ENCODE data around the gene TBC1D21. TPM values are rescaled to one million over a fixed set of nuclear protein-coding genes. Genes with fewer than 3 reads are reported as not detected.

Gene TBC1D21
- total and polyA plus RNA-seq, 2 of the 4 experiments (the other 2 are of a cell fraction): not detected

DNA sequence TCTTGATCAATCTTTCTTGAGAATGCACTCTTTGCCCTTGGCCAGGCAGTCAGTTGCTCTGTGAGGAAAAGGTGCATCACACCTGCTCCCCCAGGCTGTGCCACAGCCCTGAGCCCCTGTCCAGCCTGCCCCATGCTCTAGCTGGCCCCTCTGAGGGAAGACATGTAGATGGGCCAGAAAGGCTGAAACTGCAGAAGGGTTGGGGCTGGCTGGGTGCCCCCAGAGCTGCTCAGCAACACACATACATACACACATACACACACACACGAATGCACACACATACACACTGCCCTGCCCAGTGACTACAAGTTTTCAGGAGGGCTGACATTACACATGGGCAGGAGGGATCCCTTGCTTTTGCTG, 16.4 kb downstream of the TBC1D21 start:
- H3K9ac ChIP-seq (ENCODE audit: low read depth, low read length): no peak overlapping the region
- no peaks in the 10 kb centered on the region for H3K4me1 ChIP-seq (ENCODE audit: control insufficient read depth, insufficient read depth, low read length)

More for the DNA sequence above, 16.4 kb downstream of the TBC1D21 start:
- Histone ChIP-seq H2BK5ac (ENCODE audit: low read depth, low read length, poor library complexity, severe bottlenecking) (no peak overlapping the region), H3K56ac (ENCODE audit: extremely low read depth, insufficient read depth, low read length) (no peak overlapping the region), H3K23ac (ENCODE audit: low read depth, low read length) (no peak overlapping the region; the same call in 1 of the 2 replicates), H3K27me3 (ENCODE audit: control insufficient read depth, insufficient read depth, low read length) (peaks cover 48% of the 10 kb centered on the region), H3K4ac (ENCODE audit: low read depth, low read length) (no peak overlapping the region), H3K18ac (ENCODE audit: low read depth, low read length) (no peak overlapping the region), H3K4me3 (ENCODE audit: insufficient read depth, low read depth, low read length) (no peak overlapping the region), H3K36me3 (ENCODE audit: control insufficient read depth, insufficient read depth, low read length) (no peaks in the 10 kb centered on the region), H4K5ac (ENCODE audit: low read depth, low read length) (no peak overlapping the region), H3K14ac (replicated peaks; ENCODE audit: low read depth, low read length) (no peak overlapping the region), H3K4me2 (ENCODE audit: low read depth, low read length) (no peak overlapping the region), H4K8ac (ENCODE audit: low read depth in 2 of 2, low read length in 2 of 2) (no peak overlapping the region), H3K27ac (ENCODE audit: insufficient read depth, low read length) (no peak overlapping the region), H4K20me1 (ENCODE audit: insufficient read depth, low read length) (0 out of 2 replicates have a peak, but pooled peaks cover 3% of the 10 kb centered on the region), H3K9me1 (ENCODE audit: insufficient read depth, low read length) (no peaks in the 10 kb centered on the region), H2AK9ac (replicated peaks; ENCODE audit: low read depth, low read length, poor library complexity) (no peak overlapping the region), H2BK120ac (ENCODE audit: low read depth, low read length) (no peak overlapping the region), H2AK5ac (ENCODE audit: low read depth, low read length) (no peak overlapping the region), H4K91ac (ENCODE audit: insufficient read depth, low read depth, low read length) (no peak overlapping the region), H2AFZ (replicated peaks; ENCODE audit: low read length, poor library complexity) (peak overlapping the region; percentile 21), H2BK20ac (ENCODE audit: low read depth, low read length) (no peak overlapping the region), H3K9me3 (ENCODE audit: control insufficient read depth, insufficient read depth, low read length) (no peaks in the 10 kb centered on the region; the same call in 1 of the 2 replicates), H2BK15ac (ENCODE audit: low read depth, low read length) (no peak overlapping the region), H3K79me1 (ENCODE audit: low read depth in 1 of 2, low read length in 2 of 2) (no peaks in the 10 kb centered on the region)
- intact Hi-C loops (cut with micrococcal nuclease) (no loop called here), in situ Hi-C loops (cut with MboI; ENCODE audit: low sequenced_read_pairs) (no loop called here), dilution Hi-C loops (cut with HindIII; ENCODE audit: low sequenced_read_pairs, unreplicated experiment) (no loop called here)
- TF ChIP-seq BHLHE40 (IDR thresholded peaks at IDR 0.05; ENCODE audit: low read depth, low read length): no peak
- no peak for TF ChIP-seq FOS (IDR thresholded peaks at IDR 0.05; ENCODE audit: low read depth, low read length)
- no peak for TF ChIP-seq POLR2A (IDR thresholded peaks at IDR 0.05; ENCODE audit: low read depth, low read length)
- TF ChIP-seq, protein P1, sequence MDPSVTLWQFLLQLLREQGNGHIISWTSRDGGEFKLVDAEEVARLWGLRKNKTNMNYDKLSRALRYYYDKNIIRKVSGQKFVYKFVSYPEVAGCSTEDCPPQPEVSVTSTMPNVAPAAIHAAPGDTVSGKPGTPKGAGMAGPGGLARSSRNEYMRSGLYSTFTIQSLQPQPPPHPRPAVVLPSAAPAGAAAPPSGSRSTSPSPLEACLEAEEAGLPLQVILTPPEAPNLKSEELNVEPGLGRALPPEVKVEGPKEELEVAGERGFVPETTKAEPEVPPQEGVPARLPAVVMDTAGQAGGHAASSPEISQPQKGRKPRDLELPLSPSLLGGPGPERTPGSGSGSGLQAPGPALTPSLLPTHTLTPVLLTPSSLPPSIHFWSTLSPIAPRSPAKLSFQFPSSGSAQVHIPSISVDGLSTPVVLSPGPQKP (IDR thresholded peaks at IDR 0.05; ENCODE audit: borderline replicate concordance, low read depth, low read length): no peak
- TF ChIP-seq CEBPB (IDR thresholded peaks at IDR 0.05; ENCODE audit: low read depth, low read length): no peak
- no peak for TF ChIP-seq RFX5 (IDR thresholded peaks at IDR 0.05; ENCODE audit: low read depth, low read length)
- TF ChIP-seq RCOR1 (IDR thresholded peaks at IDR 0.05; ENCODE audit: insufficient replicate concordance, low read length): no peak
- no peak for TF ChIP-seq SMC3 (IDR thresholded peaks at IDR 0.05; ENCODE audit: low read depth, low read length)
- TF ChIP-seq MXI1 (IDR thresholded peaks at IDR 0.05; ENCODE audit: borderline replicate concordance, low read depth, low read length): no peak
- TF ChIP-seq MAZ (IDR thresholded peaks at IDR 0.05; ENCODE audit: borderline replicate concordance, low read depth, low read length): no peak
- TF ChIP-seq, protein P2, sequence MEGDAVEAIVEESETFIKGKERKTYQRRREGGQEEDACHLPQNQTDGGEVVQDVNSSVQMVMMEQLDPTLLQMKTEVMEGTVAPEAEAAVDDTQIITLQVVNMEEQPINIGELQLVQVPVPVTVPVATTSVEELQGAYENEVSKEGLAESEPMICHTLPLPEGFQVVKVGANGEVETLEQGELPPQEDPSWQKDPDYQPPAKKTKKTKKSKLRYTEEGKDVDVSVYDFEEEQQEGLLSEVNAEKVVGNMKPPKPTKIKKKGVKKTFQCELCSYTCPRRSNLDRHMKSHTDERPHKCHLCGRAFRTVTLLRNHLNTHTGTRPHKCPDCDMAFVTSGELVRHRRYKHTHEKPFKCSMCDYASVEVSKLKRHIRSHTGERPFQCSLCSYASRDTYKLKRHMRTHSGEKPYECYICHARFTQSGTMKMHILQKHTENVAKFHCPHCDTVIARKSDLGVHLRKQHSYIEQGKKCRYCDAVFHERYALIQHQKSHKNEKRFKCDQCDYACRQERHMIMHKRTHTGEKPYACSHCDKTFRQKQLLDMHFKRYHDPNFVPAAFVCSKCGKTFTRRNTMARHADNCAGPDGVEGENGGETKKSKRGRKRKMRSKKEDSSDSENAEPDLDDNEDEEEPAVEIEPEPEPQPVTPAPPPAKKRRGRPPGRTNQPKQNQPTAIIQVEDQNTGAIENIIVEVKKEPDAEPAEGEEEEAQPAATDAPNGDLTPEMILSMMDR (conservative IDR thresholded peaks at IDR 0.05; ENCODE audit: low read depth, low read length): no peak
- TF ChIP-seq MAFK (IDR thresholded peaks at IDR 0.05; ENCODE audit: low read depth, low read length): no peak
- TF ChIP-seq, protein P3, sequence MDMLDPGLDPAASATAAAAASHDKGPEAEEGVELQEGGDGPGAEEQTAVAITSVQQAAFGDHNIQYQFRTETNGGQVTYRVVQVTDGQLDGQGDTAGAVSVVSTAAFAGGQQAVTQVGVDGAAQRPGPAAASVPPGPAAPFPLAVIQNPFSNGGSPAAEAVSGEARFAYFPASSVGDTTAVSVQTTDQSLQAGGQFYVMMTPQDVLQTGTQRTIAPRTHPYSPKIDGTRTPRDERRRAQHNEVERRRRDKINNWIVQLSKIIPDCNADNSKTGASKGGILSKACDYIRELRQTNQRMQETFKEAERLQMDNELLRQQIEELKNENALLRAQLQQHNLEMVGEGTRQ (IDR thresholded peaks at IDR 0.05; ENCODE audit: low read depth, low read length): no peak
- CTCF ChIA-PET: no interaction called here
- BruUV-seq (replicated peaks): no TSS peak
- no peak for ATAC-seq (ENCODE audit: low read depth)
- WGBS, 2 experiments (ENCODE audit: extremely low coverage in 2 of 2, insufficient read length in 1 of 2): no CpG with 5 or more reads among the region's 1 CpG
- DNase-seq: no peak
- POLR2A ChIA-PET (ENCODE audit: unreplicated experiment): no interaction called here

All from IMR-90 (cell line).